Measurements from ENCODE around the gene CFAP65. TPM values are rescaled to one million over a fixed set of nuclear protein-coding genes. Genes with fewer than 3 reads are reported as not detected.

The CFAP65 gene
- polyA plus RNA-seq, 1 experiment, result not detected

DNA sequence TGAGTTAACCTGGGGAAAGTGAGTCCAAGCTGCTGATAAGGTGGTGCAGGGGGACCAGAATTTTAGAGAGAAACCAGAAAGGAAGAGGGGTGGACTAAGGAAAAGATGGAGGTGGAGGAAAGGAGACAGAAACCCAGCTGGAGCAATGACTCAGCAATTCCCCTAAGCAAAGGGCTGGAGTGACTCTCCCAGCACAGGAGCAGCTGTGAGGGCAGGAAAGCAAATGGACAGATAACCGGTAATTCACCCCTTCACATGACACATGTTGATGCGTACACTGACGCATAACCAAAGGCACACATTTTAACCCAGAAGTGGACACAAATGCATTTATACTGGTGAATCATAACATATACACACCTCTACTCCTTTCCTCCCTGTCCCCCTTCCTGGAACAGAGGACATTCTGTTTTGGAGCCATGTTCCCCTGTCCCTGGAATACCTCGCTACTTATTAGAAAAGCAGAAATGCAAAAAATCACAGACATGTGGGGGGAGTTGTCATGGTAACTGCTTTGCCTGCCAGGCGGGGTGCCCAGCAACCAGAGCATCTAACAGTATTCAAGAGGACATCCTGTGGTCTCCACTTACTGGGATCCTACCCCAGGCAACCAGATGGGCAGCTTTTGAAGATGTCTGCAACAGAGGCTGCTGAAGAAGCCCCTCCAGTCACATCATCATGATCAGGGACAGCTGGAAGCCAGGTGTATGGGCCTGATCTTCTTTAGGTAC lies 77.1 kb downstream of the CFAP65 start:
- ChIA-PET CTCF (interaction anchor here (1.0 to 2.1 kb wide), 3 partner anchors 16 to 32 kb away, joined by 3 to 17 read pairs (median 4); no protein-coding TSS in a partner anchor), POLR2A (no interaction called here)
- Histone ChIP-seq H3K27ac (ENCODE audit: low read depth, low read length) (peak overlapping the region; percentile 85), H3K4me3 (ENCODE audit: low read depth, low read length) (peak overlapping the region; percentile 32), H3K9me3 (ENCODE audit: control insufficient read depth, insufficient read depth, low read length) (peaks cover 9% of the 10 kb centered on the region), H3K27me3 (ENCODE audit: control insufficient read depth, insufficient read depth, low read length) (peaks cover 34% of the 10 kb centered on the region)
- DNase-seq (ENCODE audit: low read depth, low spot score), result peak; percentile 65
- TF ChIP-seq CTCF (IDR thresholded peaks at IDR 0.05; ENCODE audit: low read depth, low read length), result no peak

- Histone ChIP-seq H3K27ac (ENCODE audit: low read depth, low read length) (peak overlapping the region; percentile 85), H3K27me3 (ENCODE audit: control insufficient read depth, insufficient read depth, low read length) (peaks cover 37% of the 10 kb centered on the region), H3K9me3 (ENCODE audit: control insufficient read depth, insufficient read depth, low read length) (peaks cover 9% of the 10 kb centered on the region), H3K4me3 (ENCODE audit: low read depth, low read length) (peak overlapping the region; percentile 32)
- ChIA-PET CTCF (interaction anchor here (1.0 kb wide), 1 partner anchor 17 kb away, joined by 4 read pairs; no protein-coding TSS in a partner anchor), POLR2A (no interaction called here)
- no peak for TF ChIP-seq CTCF (IDR thresholded peaks at IDR 0.05; ENCODE audit: low read depth, low read length)
- no peak for DNase-seq (ENCODE audit: low read depth, low spot score)
Measured at GRCh38 chr2:218963601-218964000, 77.7 kb downstream of the CFAP65 start.

- Histone ChIP-seq H3K27me3 (ENCODE audit: control insufficient read depth, insufficient read depth, low read length) (peaks cover 41% of the 10 kb centered on the region), H3K27ac (ENCODE audit: low read depth, low read length) (peak overlapping the region; percentile 85), H3K4me3 (ENCODE audit: low read depth, low read length) (peak overlapping the region; percentile 41), H3K9me3 (ENCODE audit: control insufficient read depth, insufficient read depth, low read length) (peaks cover 9% of the 10 kb centered on the region)
- CTCF ChIA-PET, result interaction anchor here (1.0 kb wide), 1 partner anchor 17 kb away, joined by 4 read pairs; no protein-coding TSS in a partner anchor
- POLR2A ChIA-PET, result no interaction called here
- no peak for DNase-seq (ENCODE audit: low read depth, low spot score)
- TF ChIP-seq CTCF (IDR thresholded peaks at IDR 0.05; ENCODE audit: low read depth, low read length), result no peak
Measured at GRCh38 chr2:218962859-218963492, 78.3 kb downstream of the CFAP65 start.

- ChIA-PET CTCF (no interaction called here), POLR2A (no interaction called here)
- Histone ChIP-seq H3K27ac (ENCODE audit: low read depth, low read length) (no peak overlapping the region), H3K4me3 (ENCODE audit: low read depth, low read length) (no peak overlapping the region), H3K27me3 (ENCODE audit: control insufficient read depth, insufficient read depth, low read length) (peaks cover 49% of the 10 kb centered on the region), H3K9me3 (ENCODE audit: control insufficient read depth, insufficient read depth, low read length) (peaks cover 9% of the 10 kb centered on the region)
- no peak for TF ChIP-seq CTCF (IDR thresholded peaks at IDR 0.05; ENCODE audit: low read depth, low read length)
- no peak for DNase-seq (ENCODE audit: low read depth, low spot score)
Measured at GRCh38 chr2:218961651-218962570, 79.4 kb downstream of the CFAP65 start.

Measured in AG04450 (cell line).